PFSK-1 (cell line): Measurements from ENCODE around the gene INSC.

ENCODE experiments used
- FOXP2 ChIP-seq: optimal IDR thresholded peaks from 2 replicates; pipeline ENCODE3; 2011; ENCODE audit warnings: borderline replicate concordance, control low read depth, inconsistent platforms; ENCODE audit not compliant: insufficient read depth; ENCODE audit errors: extremely low read length, extremely low read depth
- POLR2AphosphoS5 ChIP-seq: IDR thresholded peaks from 2 replicates; pipeline ENCODE4 v1.6.1; 2012; ENCODE audit warnings: low read depth, mild to moderate bottlenecking, control low read depth, low read length, moderate library complexity
- SIN3A ChIP-seq: IDR thresholded peaks from 2 replicates; pipeline ENCODE4 v1.6.1; 2012; ENCODE audit warnings: mild to moderate bottlenecking, low read length, moderate library complexity, borderline replicate concordance; ENCODE audit not compliant: insufficient read depth
- TAF1 ChIP-seq: IDR thresholded peaks from 2 replicates; pipeline ENCODE4 v1.6.1; 2012; ENCODE audit warnings: low read length, control low read depth, borderline replicate concordance; ENCODE audit not compliant: insufficient read depth
- TF ChIP-seq, protein P1 (sequence below), 2 experiments: IDR thresholded peaks; 2 replicates each; pipeline versions ENCODE4 v1.6.1 to v1.8.0; 2011 to 2012; ENCODE audit warnings: low read depth in 2 of 2, low read length in 2 of 2, control low read depth in 1 of 2, inconsistent platforms in 1 of 2, mild to moderate bottlenecking in 1 of 2, moderate library complexity in 1 of 2; ENCODE audit not compliant: insufficient read depth in 1 of 2

DNA sequence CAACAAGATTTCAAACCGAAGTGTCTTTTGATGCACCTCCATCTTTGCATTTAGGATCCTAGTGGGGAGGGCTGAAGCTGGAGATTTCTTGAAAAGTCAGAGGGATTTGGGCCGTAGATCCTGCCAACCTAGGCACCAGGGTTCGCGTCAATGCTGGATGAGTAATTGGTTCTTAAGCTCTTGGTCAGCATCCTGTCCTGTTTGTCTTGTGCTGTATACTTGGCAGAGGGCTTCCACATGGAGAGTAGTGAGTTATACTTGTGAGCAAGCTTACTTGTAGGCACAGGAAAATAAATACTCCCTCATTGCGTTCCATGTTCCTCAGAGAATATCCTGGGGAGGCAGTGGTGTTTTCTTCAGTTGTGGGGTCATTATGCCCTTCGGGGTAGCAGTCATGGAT lies 12.6 kb downstream of the INSC start:
- no peak for TF ChIP-seq POLR2AphosphoS5
- no peak for TF ChIP-seq FOXP2
- no peak for TF ChIP-seq SIN3A
- TF ChIP-seq TAF1: no peak
- TF ChIP-seq, protein P1, sequence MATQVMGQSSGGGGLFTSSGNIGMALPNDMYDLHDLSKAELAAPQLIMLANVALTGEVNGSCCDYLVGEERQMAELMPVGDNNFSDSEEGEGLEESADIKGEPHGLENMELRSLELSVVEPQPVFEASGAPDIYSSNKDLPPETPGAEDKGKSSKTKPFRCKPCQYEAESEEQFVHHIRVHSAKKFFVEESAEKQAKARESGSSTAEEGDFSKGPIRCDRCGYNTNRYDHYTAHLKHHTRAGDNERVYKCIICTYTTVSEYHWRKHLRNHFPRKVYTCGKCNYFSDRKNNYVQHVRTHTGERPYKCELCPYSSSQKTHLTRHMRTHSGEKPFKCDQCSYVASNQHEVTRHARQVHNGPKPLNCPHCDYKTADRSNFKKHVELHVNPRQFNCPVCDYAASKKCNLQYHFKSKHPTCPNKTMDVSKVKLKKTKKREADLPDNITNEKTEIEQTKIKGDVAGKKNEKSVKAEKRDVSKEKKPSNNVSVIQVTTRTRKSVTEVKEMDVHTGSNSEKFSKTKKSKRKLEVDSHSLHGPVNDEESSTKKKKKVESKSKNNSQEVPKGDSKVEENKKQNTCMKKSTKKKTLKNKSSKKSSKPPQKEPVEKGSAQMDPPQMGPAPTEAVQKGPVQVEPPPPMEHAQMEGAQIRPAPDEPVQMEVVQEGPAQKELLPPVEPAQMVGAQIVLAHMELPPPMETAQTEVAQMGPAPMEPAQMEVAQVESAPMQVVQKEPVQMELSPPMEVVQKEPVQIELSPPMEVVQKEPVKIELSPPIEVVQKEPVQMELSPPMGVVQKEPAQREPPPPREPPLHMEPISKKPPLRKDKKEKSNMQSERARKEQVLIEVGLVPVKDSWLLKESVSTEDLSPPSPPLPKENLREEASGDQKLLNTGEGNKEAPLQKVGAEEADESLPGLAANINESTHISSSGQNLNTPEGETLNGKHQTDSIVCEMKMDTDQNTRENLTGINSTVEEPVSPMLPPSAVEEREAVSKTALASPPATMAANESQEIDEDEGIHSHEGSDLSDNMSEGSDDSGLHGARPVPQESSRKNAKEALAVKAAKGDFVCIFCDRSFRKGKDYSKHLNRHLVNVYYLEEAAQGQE (IDR thresholded peaks at IDR 0.05; ENCODE audit: insufficient read depth in 1 of 2, low read depth in 2 of 2, low read length in 2 of 2): no peak
